ENCODE measurements around the gene MRRF. TPM values are rescaled to one million over a fixed set of nuclear protein-coding genes. Genes with fewer than 3 reads are reported as not detected.

Gene MRRF
- total and polyA plus RNA-seq, 3 donors from 2014 or later, result 45.5 to 63.4 (median 54.1) TPM

DNA sequence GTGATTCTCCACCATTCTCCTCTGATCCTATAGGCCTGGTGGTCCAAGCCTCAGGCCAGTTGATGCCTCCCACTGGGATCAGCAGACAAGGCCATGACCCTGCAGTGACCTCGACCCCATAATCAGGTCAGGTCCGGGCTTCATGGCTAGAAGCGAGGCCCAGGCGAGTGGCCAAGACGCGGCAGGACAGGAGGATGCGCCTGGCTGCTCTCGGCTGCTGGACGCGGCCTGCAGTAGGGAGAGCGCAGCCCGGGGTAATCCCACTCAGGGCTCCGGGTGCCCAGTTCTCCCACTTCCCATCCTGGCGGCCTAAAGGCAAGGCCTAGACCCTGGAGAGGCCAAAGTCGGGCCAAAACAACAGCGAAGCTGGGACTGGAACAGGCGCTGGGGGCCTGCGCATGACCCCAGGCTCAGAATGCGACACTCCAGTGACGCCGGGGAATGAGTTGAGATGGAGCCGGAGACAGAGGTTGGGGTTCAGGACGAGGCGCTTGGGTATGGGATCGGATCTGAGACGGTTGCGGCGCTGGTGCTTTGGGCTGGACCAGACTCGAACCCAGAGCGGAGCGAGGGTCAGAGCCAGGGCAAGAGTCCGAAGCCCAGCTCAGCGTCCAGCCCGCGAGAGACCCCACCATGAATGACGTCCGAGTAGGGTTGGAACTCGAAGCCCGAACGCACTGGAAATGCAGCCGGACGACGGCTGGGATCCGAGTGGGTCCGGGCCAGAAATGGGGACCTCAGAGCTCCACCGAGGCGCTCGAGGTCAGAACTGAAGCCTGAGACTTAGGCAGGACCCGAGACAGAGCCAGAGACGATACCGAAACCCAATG, 39.2 kb upstream of the MRRF start:
- no peak overlapping the region for H3K27ac ChIP-seq
- no peak for TF ChIP-seq POLR2A (IDR thresholded peaks at IDR 0.05)
- TF ChIP-seq, protein P1, sequence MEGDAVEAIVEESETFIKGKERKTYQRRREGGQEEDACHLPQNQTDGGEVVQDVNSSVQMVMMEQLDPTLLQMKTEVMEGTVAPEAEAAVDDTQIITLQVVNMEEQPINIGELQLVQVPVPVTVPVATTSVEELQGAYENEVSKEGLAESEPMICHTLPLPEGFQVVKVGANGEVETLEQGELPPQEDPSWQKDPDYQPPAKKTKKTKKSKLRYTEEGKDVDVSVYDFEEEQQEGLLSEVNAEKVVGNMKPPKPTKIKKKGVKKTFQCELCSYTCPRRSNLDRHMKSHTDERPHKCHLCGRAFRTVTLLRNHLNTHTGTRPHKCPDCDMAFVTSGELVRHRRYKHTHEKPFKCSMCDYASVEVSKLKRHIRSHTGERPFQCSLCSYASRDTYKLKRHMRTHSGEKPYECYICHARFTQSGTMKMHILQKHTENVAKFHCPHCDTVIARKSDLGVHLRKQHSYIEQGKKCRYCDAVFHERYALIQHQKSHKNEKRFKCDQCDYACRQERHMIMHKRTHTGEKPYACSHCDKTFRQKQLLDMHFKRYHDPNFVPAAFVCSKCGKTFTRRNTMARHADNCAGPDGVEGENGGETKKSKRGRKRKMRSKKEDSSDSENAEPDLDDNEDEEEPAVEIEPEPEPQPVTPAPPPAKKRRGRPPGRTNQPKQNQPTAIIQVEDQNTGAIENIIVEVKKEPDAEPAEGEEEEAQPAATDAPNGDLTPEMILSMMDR (IDR thresholded peaks at IDR 0.05), result no peak
- DNase-seq, result no peak
- H3K36me3 ChIP-seq (ENCODE audit: low read depth, missing control alignments), result no peaks in the 10 kb centered on the region
- H3K9me3 ChIP-seq, result no peaks in the 10 kb centered on the region
- intact Hi-C loops (cut with DNase I; ENCODE audit: low total_unique reads), result no loop called here
- peaks cover 8% of the 10 kb centered on the region for H3K27me3 ChIP-seq
- 34 to 51% methylated on average over 31 to 49 of the region's 51 CpGs for WGBS, 2 donors
- H3K4me3 ChIP-seq, result no peak overlapping the region
- peaks cover 16% of the 10 kb centered on the region for H3K4me1 ChIP-seq

DNA sequence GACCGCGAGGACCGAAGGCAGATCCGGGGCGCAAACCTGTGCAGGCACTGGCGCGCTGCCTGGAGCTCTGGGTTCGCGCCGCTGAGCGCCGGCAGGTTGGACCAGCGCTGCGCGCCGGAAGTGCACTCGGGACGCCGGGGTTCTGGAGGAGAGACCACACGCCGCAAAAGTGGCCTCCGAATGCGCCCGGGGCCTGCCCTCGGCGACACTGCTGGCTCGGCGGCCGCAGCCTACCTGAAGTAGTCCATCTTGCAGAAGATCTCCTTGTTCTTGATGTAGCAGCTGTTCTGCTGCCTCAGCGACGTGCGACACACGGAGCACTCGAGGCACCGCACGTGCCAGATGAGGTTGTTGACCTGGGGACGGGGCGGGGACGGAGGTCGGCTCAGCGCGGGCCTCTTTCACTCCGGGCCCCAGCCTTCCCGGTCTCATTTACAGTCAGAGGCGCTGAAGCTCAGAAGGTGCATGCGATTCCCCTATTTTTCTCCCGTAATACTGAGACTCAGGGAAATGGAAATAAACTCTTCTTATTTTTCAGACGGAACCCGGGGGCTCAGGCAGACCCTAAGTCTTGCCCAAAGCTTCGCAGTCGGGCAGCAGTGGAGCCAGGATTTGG, 38.4 kb upstream of the MRRF start:
- H3K4me3 ChIP-seq, result no peak overlapping the region
- 3 to 16% methylated on average over 15 to 50 of the region's 51 CpGs for WGBS, 2 donors

DNA sequence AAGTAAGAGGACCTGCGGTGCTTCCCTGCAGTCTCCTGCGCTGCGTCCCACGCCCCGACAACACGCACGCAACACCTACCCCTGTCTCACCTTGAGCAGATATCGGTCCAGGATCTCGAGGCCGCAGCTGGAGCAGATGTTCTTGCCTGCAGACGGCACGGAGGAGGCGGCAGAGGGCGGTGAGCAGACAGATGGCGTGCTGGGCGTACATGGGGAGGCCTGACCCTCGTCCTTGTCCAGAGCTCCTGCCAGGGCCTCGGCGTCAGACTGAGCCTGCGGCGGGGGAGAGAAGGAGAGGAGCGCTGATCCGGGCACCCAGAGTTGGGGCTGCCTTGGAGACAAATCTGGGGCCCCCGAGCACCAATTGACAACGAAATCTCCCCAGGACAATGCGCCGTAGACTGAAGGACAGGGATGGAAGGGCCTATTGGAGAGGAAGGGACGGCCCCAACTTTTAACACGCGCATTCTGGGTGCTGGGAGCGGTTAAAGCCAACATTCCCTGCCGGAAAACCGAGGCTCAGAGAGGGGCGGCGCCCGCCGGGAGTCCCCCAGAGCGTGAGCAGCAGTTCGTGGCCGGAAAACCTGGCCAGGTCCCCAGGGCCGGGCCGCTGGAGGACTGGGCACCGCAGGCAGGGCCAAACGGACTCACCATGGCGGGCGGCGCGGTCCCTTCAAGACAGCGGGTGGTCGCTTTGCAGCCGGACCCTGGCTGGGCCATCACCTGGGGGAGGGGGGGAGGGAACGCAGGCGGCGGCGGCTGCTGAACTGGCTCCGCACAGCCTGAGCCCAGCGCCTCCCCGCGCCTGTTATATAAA, 37.7 kb upstream of the MRRF start:
- H3K36me3 ChIP-seq (ENCODE audit: low read depth, missing control alignments), result no peaks in the 10 kb centered on the region
- intact Hi-C loops (cut with DNase I; ENCODE audit: low total_unique reads), result no loop called here
- TF ChIP-seq POLR2A (IDR thresholded peaks at IDR 0.05), result no peak
- TF ChIP-seq, protein P1 (IDR thresholded peaks at IDR 0.05), result no peak
- WGBS, 2 donors, result 14 to 21% methylated on average over 40 to 59 of the region's 59 CpGs
- peaks cover 5% of the 10 kb centered on the region for H3K27me3 ChIP-seq
- peaks cover 16% of the 10 kb centered on the region for H3K4me1 ChIP-seq
- peak overlapping the region in 1 of 2 donors; percentile 9 for H3K4me3 ChIP-seq
- no peaks in the 10 kb centered on the region for H3K9me3 ChIP-seq
- no peak for DNase-seq
- H3K27ac ChIP-seq, result no peak overlapping the region

More for the DNA sequence above, 38.4 kb upstream of the MRRF start:
- H3K27ac ChIP-seq, result no peak overlapping the region
- H3K9me3 ChIP-seq, result no peaks in the 10 kb centered on the region
- intact Hi-C loops (cut with DNase I; ENCODE audit: low total_unique reads), result no loop called here
- peaks cover 6% of the 10 kb centered on the region for H3K27me3 ChIP-seq
- no peak for DNase-seq
- no peaks in the 10 kb centered on the region for H3K36me3 ChIP-seq (ENCODE audit: low read depth, missing control alignments)
- H3K4me1 ChIP-seq, result peaks cover 16% of the 10 kb centered on the region
- TF ChIP-seq, protein P1 (IDR thresholded peaks at IDR 0.05), result no peak
- no peak for TF ChIP-seq POLR2A (IDR thresholded peaks at IDR 0.05)

DNA sequence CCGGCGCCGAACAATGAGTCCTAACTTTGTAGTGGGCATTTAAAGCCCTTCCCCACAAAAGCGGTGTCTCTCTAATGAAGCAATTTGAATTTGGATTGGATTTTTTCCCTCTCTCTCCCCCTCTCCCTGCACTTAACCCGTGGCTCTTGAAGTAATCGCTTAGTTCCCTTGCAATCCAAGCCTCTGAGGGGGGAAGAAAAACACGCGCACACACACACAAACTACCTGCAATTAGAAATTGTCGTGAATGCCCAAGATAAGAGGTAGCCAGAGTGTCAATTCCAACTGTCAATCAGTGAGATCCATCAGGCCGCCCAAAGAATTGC, 37.1 kb upstream of the MRRF start:
- H3K27me3 ChIP-seq, result peaks cover 5% of the 10 kb centered on the region
- H3K4me3 ChIP-seq, result peak overlapping the region in 1 of 2 donors; percentile 47
- WGBS, 2 donors, result 8 to 9% methylated on average over 10 of the region's 10 CpGs
- intact Hi-C loops (cut with DNase I; ENCODE audit: low total_unique reads), result no loop called here
- no peak for DNase-seq
- TF ChIP-seq, protein P1 (IDR thresholded peaks at IDR 0.05), result no peak
- TF ChIP-seq POLR2A (IDR thresholded peaks at IDR 0.05), result no peak
- H3K9me3 ChIP-seq, result no peaks in the 10 kb centered on the region
- H3K4me1 ChIP-seq, result peaks cover 16% of the 10 kb centered on the region
- H3K36me3 ChIP-seq (ENCODE audit: low read depth, missing control alignments), result no peaks in the 10 kb centered on the region
- no peak overlapping the region for H3K27ac ChIP-seq
